Testis (tissue), 3 donors: Measurements from ENCODE around the gene ABI3BP. TPM values are rescaled to one million over a fixed set of nuclear protein-coding genes. Genes with fewer than 3 reads are reported as not detected.

Source experiments
- DNase-seq: peaks from one replicate; pipeline ENCODE4 v3.0.0-alpha.2; 2019
- H3K27ac ChIP-seq, 2 donors: fragments of 200-600 bp; sonication (generic); one replicate each; pipeline ENCODE4 v1.5.1; 2019
- H3K27me3 ChIP-seq: fragments of 200-600 bp; sonication (generic); one replicate; pipeline ENCODE4 v1.5.1; 2019
- H3K36me3 ChIP-seq: fragments of 200-600 bp; sonication (generic); one replicate; pipeline ENCODE4 v1.5.1; 2017; ENCODE audit warnings: low read depth; ENCODE audit errors: missing control alignments
- H3K4me1 ChIP-seq: fragments of 200-600 bp; sonication (generic); one replicate; pipeline ENCODE4 v1.5.1; 2019
- H3K4me3 ChIP-seq, 2 donors: fragments of 200-600 bp; sonication (generic); one replicate each; pipeline ENCODE4 v1.5.1; 2017 to 2019
- H3K9me3 ChIP-seq: fragments of 200-600 bp; sonication (generic); one replicate; pipeline ENCODE4 v1.5.1; 2017
- POLR2A ChIP-seq: fragments of 450-650 bp; IDR thresholded peaks from one replicate; pipeline ENCODE4 v1.6.1; 2017; ENCODE audit warnings: antibody characterized with exemption, mild to moderate bottlenecking, moderate library complexity
- WGBS, 2 donors: methylation state at CpG; one replicate each; pipeline ENCODE4 v1.1.5; 2018; 5-methylcytosine and 5-hydroxymethylcytosine counted together
- intact Hi-C: fragments of 100-400 bp; cut with DNase I; formaldehyde crosslinking; loops from one replicate; pipeline ENCODE4 v1.15.1; 2023; ENCODE audit warnings: low total_unique reads
- polyA plus RNA-seq: library from polyadenylated mRNA; stranded (reverse); fragments of 350-450 nt; fragmentation: Illumina TruSeq; extraction: RNeasy Lipid Tissue Mini Kit (QIAGEN cat#74804); gene quantifications from one replicate; pipeline ENCODE4 v1.2.3, GENCODE V29; 2014; ENCODE audit warnings: low read depth, low replicate concordance; ENCODE audit not compliant: insufficient read depth
- total RNA-seq, 2 donors: library from RNA; depleted of rRNA; stranded (reverse); fragments of >200 nt; gene quantifications; one replicate each; pipeline ENCODE4 v1.2.3, GENCODE V29; 2016
- TF ChIP-seq, protein P1 (sequence below), 3 experiments: fragments of 450-650 bp in 2 of 3; fragments of 200-600 bp in 1 of 3; sonication (generic) in 1 of 3; IDR thresholded peaks; one replicate each; pipeline ENCODE4 v1.5.1; 2016 to 2019; ENCODE audit warnings: antibody characterized with exemption in 3 of 3, mild to moderate bottlenecking in 2 of 3, moderate library complexity in 1 of 3

Gene ABI3BP
- total and polyA plus RNA-seq, 3 donors from 2014 or later, result 8.7 to 58.2 (median 25.0) TPM

- Histone ChIP-seq H3K27ac (no peak overlapping the region), H3K4me1 (no peaks in the 10 kb centered on the region), H3K27me3 (no peaks in the 10 kb centered on the region), H3K9me3 (no peaks in the 10 kb centered on the region), H3K4me3 (no peak overlapping the region), H3K36me3 (no peaks in the 10 kb centered on the region)
- TF ChIP-seq, protein P1, sequence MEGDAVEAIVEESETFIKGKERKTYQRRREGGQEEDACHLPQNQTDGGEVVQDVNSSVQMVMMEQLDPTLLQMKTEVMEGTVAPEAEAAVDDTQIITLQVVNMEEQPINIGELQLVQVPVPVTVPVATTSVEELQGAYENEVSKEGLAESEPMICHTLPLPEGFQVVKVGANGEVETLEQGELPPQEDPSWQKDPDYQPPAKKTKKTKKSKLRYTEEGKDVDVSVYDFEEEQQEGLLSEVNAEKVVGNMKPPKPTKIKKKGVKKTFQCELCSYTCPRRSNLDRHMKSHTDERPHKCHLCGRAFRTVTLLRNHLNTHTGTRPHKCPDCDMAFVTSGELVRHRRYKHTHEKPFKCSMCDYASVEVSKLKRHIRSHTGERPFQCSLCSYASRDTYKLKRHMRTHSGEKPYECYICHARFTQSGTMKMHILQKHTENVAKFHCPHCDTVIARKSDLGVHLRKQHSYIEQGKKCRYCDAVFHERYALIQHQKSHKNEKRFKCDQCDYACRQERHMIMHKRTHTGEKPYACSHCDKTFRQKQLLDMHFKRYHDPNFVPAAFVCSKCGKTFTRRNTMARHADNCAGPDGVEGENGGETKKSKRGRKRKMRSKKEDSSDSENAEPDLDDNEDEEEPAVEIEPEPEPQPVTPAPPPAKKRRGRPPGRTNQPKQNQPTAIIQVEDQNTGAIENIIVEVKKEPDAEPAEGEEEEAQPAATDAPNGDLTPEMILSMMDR (IDR thresholded peaks at IDR 0.05), result no peak
- TF ChIP-seq POLR2A, result no peak
- 92 to 93% methylated on average over 6 of the region's 6 CpGs for WGBS, 2 donors
- DNase-seq, result no peak
- intact Hi-C loops, result no loop called here
Measured at GRCh38 chr3:100811779-100812507, 181.3 kb downstream of the ABI3BP start.

DNA sequence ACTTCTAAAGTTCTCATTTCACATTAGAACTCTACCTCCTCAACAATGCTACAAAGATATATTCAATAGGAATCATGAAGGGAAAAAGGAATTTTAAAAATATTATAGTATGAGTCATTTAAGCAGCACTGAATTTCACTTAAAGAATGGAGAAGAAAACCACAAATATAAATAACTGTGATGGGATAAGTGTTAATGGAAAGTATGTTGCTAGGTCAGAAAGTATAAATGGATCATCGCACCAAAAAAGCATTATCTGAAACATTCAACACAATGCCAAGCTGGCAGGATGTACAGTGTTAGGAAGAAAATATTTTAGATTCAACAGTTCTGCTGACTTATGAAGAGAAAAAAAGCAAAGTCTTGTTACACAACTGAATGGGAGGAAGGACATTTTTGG is 182.6 kb downstream of the ABI3BP start:
- no peak for DNase-seq
- Histone ChIP-seq H3K9me3 (no peaks in the 10 kb centered on the region), H3K36me3 (no peaks in the 10 kb centered on the region), H3K27me3 (no peaks in the 10 kb centered on the region), H3K4me3 (no peak overlapping the region), H3K27ac (no peak overlapping the region), H3K4me1 (no peaks in the 10 kb centered on the region)
- TF ChIP-seq, protein P1 (IDR thresholded peaks at IDR 0.05), result no peak
- no peak for TF ChIP-seq POLR2A
- 83 to 88% methylated on average over 1 of the region's 1 CpG for WGBS, 2 donors
- intact Hi-C loops, result no loop called here

GRCh38 chr3:100804631-100805030 is 188.6 kb downstream of the ABI3BP start:
- H3K36me3 ChIP-seq, result no peaks in the 10 kb centered on the region
- TF ChIP-seq, protein P1 (IDR thresholded peaks at IDR 0.05), result no peak
- TF ChIP-seq POLR2A, result no peak
- WGBS, 2 donors, result 87 to 93% methylated on average over 2 of the region's 2 CpGs
- DNase-seq, result no peak
- H3K4me1 ChIP-seq, result no peaks in the 10 kb centered on the region
- H3K4me3 ChIP-seq, result no peak overlapping the region
- intact Hi-C loops, result no loop called here
- no peaks in the 10 kb centered on the region for H3K27me3 ChIP-seq
- no peak overlapping the region for H3K27ac ChIP-seq
- H3K9me3 ChIP-seq, result no peaks in the 10 kb centered on the region

- TF ChIP-seq, protein P1 (IDR thresholded peaks at IDR 0.05), result no peak
- TF ChIP-seq POLR2A, result no peak
- Histone ChIP-seq H3K4me1 (no peaks in the 10 kb centered on the region), H3K27me3 (no peaks in the 10 kb centered on the region), H3K4me3 (no peak overlapping the region), H3K27ac (no peak overlapping the region), H3K9me3 (no peaks in the 10 kb centered on the region), H3K36me3 (no peaks in the 10 kb centered on the region)
- intact Hi-C loops, result no loop called here
- DNase-seq, result no peak
Measured at GRCh38 chr3:100803711-100804110, 189.5 kb downstream of the ABI3BP start.

- Histone ChIP-seq H3K27ac (no peak overlapping the region), H3K4me3 (no peak overlapping the region), H3K4me1 (no peaks in the 10 kb centered on the region), H3K36me3 (no peaks in the 10 kb centered on the region), H3K9me3 (no peaks in the 10 kb centered on the region), H3K27me3 (no peaks in the 10 kb centered on the region)
- intact Hi-C loops, result no loop called here
- DNase-seq, result no peak
- WGBS, 2 donors, result 90 to 93% methylated on average over 2 of the region's 2 CpGs
- TF ChIP-seq, protein P1 (IDR thresholded peaks at IDR 0.05), result no peak
- no peak for TF ChIP-seq POLR2A
Measured at GRCh38 chr3:100802126-100802525, 191.1 kb downstream of the ABI3BP start.
